Activated naive CD8-positive, alpha-beta T cell (primary cell): ENCODE data around the gene METTL25.

Experiments
- H3K27ac Mint-ChIP-seq: one replicate; pipeline ENCODE4 v1.8.0; 2021; ENCODE audit warnings: mixed read lengths
- H3K27me3 Mint-ChIP-seq: one replicate; pipeline ENCODE4 v1.8.0; 2021; ENCODE audit warnings: mixed read lengths
- H3K36me3 Mint-ChIP-seq: one replicate; pipeline ENCODE4 v1.8.0; 2021; ENCODE audit warnings: mixed read lengths
- H3K4me1 Mint-ChIP-seq: one replicate; pipeline ENCODE4 v1.8.0; 2021; ENCODE audit warnings: low read depth, mixed read lengths
- H3K4me3 Mint-ChIP-seq: one replicate; pipeline ENCODE4 v1.8.0; 2021; ENCODE audit warnings: mild to moderate bottlenecking, mixed read lengths
- H3K9me3 Mint-ChIP-seq: one replicate; pipeline ENCODE4 v1.8.0; 2021; ENCODE audit warnings: low read depth, mixed read lengths

The METTL25 gene

DNA sequence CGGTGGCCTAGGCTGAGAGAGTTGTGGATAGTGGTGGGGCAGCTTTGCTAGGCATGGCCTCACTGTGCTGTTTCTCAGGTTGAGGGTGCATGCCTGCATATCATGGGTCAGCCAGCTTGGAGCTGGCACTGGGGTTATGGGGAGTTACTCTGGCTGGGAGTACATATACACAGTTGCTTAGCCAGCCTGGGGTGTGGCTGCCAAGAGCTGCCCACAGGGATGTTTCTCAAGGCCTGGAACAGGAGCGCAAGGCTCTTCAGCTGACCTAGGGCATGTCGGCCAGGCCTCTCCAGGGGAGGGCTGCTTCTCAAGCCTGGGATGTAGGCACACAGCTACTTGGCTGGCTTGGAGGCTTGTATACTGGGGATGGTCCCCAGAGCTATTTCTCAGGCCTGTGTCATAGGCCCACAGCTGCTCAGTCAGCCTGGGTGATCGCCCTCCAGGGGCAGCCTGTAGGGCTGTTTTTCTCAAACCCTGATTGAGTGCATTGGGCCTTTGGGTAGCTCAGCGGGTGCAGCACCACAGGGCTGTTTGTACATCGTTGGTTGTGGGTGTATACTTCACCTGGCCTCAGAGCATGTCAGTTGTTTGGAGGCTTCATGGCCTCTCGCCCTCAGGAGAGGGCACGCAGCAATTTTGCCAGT is 114.9 kb downstream of the METTL25 start:
- H3K4me1 Mint-ChIP-seq = no peaks in the 10 kb centered on the region
- no peaks in the 10 kb centered on the region for H3K27me3 Mint-ChIP-seq
- peaks cover 17% of the 10 kb centered on the region for H3K9me3 Mint-ChIP-seq
- no peak overlapping the region for H3K4me3 Mint-ChIP-seq
- H3K27ac Mint-ChIP-seq = no peak overlapping the region
- H3K36me3 Mint-ChIP-seq = peaks cover 45% of the 10 kb centered on the region

DNA sequence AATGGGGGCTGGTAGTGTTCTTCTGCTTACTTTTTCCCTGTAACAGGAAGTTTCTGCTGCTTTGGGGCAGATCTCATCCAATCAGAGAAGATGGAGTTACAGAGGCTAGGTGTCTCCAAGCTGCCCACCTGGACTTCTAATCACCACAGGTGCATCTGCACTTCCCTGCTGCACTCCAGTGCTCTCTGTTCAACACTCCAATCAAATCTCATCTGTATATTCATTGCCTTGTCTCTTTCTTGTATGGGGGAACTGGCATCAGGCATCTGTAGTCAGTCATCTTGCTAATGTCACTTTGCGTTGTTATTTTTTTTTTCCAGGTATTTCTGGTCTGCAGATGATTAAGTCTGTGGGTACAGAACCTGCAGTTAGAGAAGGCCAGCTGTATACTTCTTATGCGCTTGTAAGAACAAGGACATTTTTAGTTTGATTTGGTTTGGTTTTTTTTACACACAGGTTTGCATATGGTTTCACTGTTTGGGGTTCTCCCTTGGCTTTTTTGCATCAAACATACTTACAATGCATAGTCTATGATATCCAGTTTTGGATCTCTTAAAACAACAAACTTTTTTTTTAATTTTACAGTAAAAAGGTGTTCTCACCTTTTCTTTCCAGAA is 116.0 kb downstream of the METTL25 start:
- Mint-ChIP-seq H3K36me3 (peaks cover 39% of the 10 kb centered on the region), H3K27me3 (no peaks in the 10 kb centered on the region), H3K4me1 (no peaks in the 10 kb centered on the region), H3K27ac (no peak overlapping the region), H3K4me3 (no peak overlapping the region), H3K9me3 (peaks cover 11% of the 10 kb centered on the region)

GRCh38 chr12:82474798-82475184 is 116.5 kb downstream of the METTL25 start:
- H3K4me3 Mint-ChIP-seq = no peak overlapping the region
- no peaks in the 10 kb centered on the region for H3K4me1 Mint-ChIP-seq
- peaks cover 11% of the 10 kb centered on the region for H3K9me3 Mint-ChIP-seq
- H3K27me3 Mint-ChIP-seq = no peaks in the 10 kb centered on the region
- H3K27ac Mint-ChIP-seq = no peak overlapping the region
- H3K36me3 Mint-ChIP-seq = peaks cover 37% of the 10 kb centered on the region

DNA sequence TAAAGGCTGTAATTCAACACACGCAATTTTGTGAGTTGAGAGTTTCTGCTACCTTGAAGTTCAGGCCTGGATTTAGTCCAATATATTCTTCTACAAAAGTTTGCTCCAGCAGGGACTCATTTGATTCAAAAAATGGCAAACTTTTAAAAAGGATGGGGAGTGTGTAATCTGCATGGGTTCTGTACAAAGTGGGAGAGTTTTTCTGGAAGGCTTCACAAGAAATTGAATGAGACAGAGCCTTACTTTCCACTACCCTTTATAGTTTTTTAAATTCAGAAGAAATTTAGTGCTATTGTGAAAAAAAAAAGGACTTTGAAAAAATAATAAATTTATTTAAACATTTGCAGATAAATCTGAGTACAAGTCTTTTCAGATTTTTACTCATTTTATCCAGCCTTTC is 116.9 kb downstream of the METTL25 start:
- peaks cover 11% of the 10 kb centered on the region for H3K9me3 Mint-ChIP-seq
- H3K27me3 Mint-ChIP-seq = no peaks in the 10 kb centered on the region
- H3K36me3 Mint-ChIP-seq = peaks cover 39% of the 10 kb centered on the region
- no peak overlapping the region for H3K4me3 Mint-ChIP-seq
- no peaks in the 10 kb centered on the region for H3K4me1 Mint-ChIP-seq
- H3K27ac Mint-ChIP-seq = no peak overlapping the region

GRCh38 chr12:82476511-82476910 is 118.2 kb downstream of the METTL25 start:
- H3K27ac Mint-ChIP-seq = no peak overlapping the region

GRCh38 chr12:82479511-82479910 is 121.2 kb downstream of the METTL25 start:
- Mint-ChIP-seq H3K36me3 (peaks cover 24% of the 10 kb centered on the region), H3K9me3 (peaks cover 18% of the 10 kb centered on the region), H3K4me3 (no peak overlapping the region), H3K27ac (no peak overlapping the region), H3K27me3 (no peaks in the 10 kb centered on the region), H3K4me1 (no peaks in the 10 kb centered on the region)

More at GRCh38 chr12:82476511-82476910, 118.2 kb downstream of the METTL25 start:
- no peak overlapping the region for H3K4me3 Mint-ChIP-seq
- peaks cover 34% of the 10 kb centered on the region for H3K36me3 Mint-ChIP-seq
- H3K4me1 Mint-ChIP-seq = no peaks in the 10 kb centered on the region
- H3K9me3 Mint-ChIP-seq = peaks cover 11% of the 10 kb centered on the region
- H3K27me3 Mint-ChIP-seq = no peaks in the 10 kb centered on the region

GRCh38 chr12:82480606-82481005 is 122.3 kb downstream of the METTL25 start:
- H3K4me3 Mint-ChIP-seq = no peak overlapping the region
- H3K27me3 Mint-ChIP-seq = no peaks in the 10 kb centered on the region
- H3K9me3 Mint-ChIP-seq = peaks cover 25% of the 10 kb centered on the region
- no peak overlapping the region for H3K27ac Mint-ChIP-seq
- H3K36me3 Mint-ChIP-seq = peaks cover 23% of the 10 kb centered on the region
- H3K4me1 Mint-ChIP-seq = no peaks in the 10 kb centered on the region

DNA sequence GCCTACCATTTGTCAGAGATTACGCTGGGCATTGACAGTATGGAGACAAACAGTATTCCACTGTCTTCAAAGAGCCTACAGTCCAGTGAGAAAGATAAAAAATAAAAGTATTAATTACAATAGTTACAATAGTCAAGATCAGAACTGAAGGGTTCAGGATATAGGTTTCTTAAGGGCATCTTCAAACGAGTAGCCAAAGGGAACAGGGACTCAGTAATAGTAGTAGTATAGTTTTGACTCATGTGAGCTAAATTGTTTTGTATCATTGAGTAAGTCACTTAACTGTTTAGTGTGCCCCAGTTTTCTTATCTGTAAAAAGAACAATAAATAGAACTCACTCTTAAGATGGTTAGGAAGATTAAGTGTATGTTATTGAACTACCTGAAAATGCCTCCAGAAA is 123.6 kb downstream of the METTL25 start:
- Mint-ChIP-seq H3K36me3 (peaks cover 23% of the 10 kb centered on the region), H3K27me3 (no peaks in the 10 kb centered on the region), H3K4me3 (no peak overlapping the region), H3K9me3 (peaks cover 25% of the 10 kb centered on the region), H3K4me1 (no peaks in the 10 kb centered on the region), H3K27ac (no peak overlapping the region)

DNA sequence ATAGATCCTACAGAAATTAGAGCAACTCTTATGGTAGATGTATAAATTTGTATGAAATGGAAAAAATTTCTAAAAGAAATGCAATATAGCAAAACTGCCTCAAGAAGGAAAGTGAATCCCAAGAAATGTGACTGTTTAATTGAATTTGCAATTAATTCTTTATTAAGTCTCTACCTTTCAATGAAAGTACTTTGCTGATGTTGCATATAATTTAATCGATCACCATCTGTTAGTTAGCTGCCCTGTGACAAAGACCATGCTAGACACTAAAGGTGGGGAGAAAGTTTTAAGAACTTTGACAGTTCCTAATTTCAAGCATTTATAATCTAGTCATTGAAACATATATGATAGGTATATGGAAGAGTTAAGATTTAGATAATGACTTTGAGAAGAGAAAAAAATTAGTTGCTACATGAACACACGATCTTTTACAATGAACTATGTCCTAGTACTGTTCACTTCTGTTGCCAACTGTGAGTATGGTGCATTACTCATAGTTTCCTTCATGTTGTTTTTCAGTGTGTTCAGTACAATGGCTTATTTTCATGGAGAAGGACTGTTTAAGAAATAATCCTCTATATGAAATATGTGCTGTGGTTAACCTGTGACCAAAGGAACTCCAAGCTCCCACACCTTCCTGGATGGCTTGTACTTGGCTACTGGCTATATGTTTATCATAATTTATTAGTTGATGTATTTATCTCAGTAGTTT is 128.4 kb downstream of the METTL25 start:
- Mint-ChIP-seq H3K27ac (no peak overlapping the region), H3K4me1 (no peaks in the 10 kb centered on the region), H3K27me3 (no peaks in the 10 kb centered on the region), H3K4me3 (no peak overlapping the region), H3K9me3 (peaks cover 41% of the 10 kb centered on the region), H3K36me3 (peaks cover 13% of the 10 kb centered on the region)

DNA sequence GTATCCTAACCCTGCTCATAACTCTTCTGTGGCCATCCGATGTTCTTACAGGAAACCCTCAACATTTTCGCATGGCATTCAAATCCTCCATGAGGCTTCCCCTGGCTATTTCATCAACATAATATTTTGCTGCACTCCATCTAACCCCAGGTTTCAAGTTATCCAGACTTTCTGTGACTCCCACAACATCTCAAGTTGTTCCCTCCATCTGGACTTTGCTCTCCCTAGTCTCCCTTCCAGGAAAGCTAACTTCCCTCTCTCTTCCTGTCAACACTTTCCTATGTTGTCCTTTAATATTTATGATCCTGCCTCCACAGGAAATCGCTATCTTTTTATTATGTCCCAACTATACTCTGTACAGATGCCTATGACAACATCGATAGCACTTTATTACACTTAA is 146.1 kb downstream of the METTL25 start:
- H3K4me3 Mint-ChIP-seq = no peak overlapping the region
- no peaks in the 10 kb centered on the region for H3K4me1 Mint-ChIP-seq
- H3K27me3 Mint-ChIP-seq = peaks cover 4% of the 10 kb centered on the region
- H3K9me3 Mint-ChIP-seq = no peaks in the 10 kb centered on the region
- H3K27ac Mint-ChIP-seq = no peak overlapping the region
- H3K36me3 Mint-ChIP-seq = no peaks in the 10 kb centered on the region

DNA sequence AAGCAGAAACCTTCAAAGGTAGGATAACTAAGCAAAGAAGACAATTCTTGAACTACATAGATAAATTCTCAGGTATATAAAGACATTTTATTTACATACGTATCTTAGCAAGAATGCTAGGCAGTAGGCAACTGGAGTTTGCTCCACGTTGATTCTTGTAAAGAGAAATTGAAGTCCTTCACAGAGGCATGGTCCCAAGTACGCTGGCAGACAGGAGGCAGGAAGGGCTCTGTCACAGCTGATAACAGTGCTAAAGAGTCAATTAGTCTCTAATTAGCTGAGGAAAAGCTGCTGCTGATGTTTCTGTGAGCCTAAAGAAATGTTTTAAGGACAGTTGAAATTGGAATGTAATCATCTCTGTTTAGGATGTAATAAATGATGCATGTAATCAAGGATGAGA is 146.8 kb downstream of the METTL25 start:
- Mint-ChIP-seq H3K27ac (no peak overlapping the region), H3K27me3 (peaks cover 4% of the 10 kb centered on the region), H3K4me3 (no peak overlapping the region), H3K36me3 (no peaks in the 10 kb centered on the region), H3K4me1 (no peaks in the 10 kb centered on the region), H3K9me3 (no peaks in the 10 kb centered on the region)

- Mint-ChIP-seq H3K27me3 (peaks cover 4% of the 10 kb centered on the region), H3K4me3 (no peak overlapping the region), H3K36me3 (no peaks in the 10 kb centered on the region), H3K27ac (no peak overlapping the region), H3K9me3 (no peaks in the 10 kb centered on the region), H3K4me1 (no peaks in the 10 kb centered on the region)
Observed at GRCh38 chr12:82507686-82508085, 149.4 kb downstream of the METTL25 start.

DNA sequence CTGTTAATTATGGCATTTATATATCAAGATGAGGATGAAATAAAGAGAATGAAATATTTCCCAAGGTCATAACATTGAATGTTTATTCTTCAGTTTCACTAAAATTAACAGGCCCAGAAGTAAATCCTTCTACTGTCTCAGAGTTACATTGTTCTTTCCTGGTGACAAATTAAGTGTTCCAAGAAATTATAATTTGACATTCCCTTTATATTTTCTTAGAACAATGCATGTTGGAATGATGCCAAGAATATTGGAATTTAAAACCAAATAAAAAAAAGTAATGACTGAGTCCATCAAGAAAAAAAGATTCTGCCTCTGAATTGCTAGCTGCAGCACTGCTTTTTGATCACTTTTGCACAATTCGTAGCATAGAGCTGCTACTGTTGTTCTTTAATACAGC is 152.1 kb downstream of the METTL25 start:
- Mint-ChIP-seq H3K27ac (no peak overlapping the region), H3K4me3 (no peak overlapping the region), H3K9me3 (no peaks in the 10 kb centered on the region), H3K4me1 (no peaks in the 10 kb centered on the region), H3K36me3 (no peaks in the 10 kb centered on the region), H3K27me3 (no peaks in the 10 kb centered on the region)

GRCh38 chr12:82514880-82515279 is 156.6 kb downstream of the METTL25 start:
- Mint-ChIP-seq H3K4me3 (no peak overlapping the region), H3K36me3 (no peaks in the 10 kb centered on the region), H3K27me3 (no peaks in the 10 kb centered on the region), H3K9me3 (no peaks in the 10 kb centered on the region), H3K4me1 (no peaks in the 10 kb centered on the region), H3K27ac (no peak overlapping the region)

- no peak overlapping the region for H3K27ac Mint-ChIP-seq
- H3K9me3 Mint-ChIP-seq = no peaks in the 10 kb centered on the region
- no peaks in the 10 kb centered on the region for H3K4me1 Mint-ChIP-seq
- no peak overlapping the region for H3K4me3 Mint-ChIP-seq
- peaks cover 1% of the 10 kb centered on the region for H3K27me3 Mint-ChIP-seq
- H3K36me3 Mint-ChIP-seq = no peaks in the 10 kb centered on the region
Observed at GRCh38 chr12:82515652-82516051, 157.3 kb downstream of the METTL25 start.
